PFSK-1 (cell line): ENCODE results near the gene HDGFL2.

ENCODE experiments used
- POLR2AphosphoS5 ChIP-seq: IDR thresholded peaks from 2 replicates; pipeline ENCODE4 v1.6.1; 2012; ENCODE audit warnings: low read depth, mild to moderate bottlenecking, control low read depth, low read length, moderate library complexity
- TF ChIP-seq, protein P1 (sequence below), 2 experiments: IDR thresholded peaks; 2 replicates each; pipeline versions ENCODE4 v1.6.1 to v1.8.0; 2011 to 2012; ENCODE audit warnings: low read depth in 2 of 2, low read length in 2 of 2, control low read depth in 1 of 2, inconsistent platforms in 1 of 2, mild to moderate bottlenecking in 1 of 2, moderate library complexity in 1 of 2; ENCODE audit not compliant: insufficient read depth in 1 of 2

DNA sequence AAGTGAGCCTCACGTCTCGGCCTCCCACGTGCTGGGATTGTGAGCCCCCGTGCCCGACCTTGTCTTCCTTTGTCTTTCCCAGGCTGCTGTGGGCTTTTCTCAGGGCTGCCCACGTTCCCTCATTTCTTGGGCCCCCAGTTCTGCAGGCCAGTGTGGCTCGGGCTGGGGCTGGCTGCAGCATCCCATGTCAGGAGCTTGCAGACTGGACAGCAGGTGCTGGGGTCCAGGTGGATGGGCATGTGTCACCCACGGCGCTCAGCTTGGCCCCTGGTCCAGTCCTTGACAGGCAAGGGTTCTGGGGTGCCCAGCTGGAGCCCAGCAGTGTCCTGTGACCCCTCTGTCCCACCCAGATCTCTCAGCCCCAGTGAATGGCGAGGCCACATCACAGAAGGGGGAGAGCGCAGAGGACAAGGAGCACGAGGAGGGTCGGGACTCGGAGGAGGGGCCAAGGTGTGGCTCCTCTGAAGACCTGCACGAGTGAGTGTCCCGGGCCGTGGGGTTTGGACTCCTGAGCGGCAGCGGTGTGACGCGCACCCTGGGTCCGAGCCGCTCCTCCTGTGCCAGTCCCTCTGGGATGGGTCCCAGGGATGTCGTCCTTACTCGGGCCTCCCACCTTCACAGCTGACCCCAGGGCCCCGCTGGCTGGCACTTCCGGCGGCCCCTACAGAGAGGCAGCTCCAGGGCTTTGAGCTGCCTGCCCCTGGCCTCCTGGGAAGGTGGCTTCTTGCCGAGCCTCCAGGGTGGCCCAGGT lies 28.9 kb downstream of the HDGFL2 start:
- TF ChIP-seq POLR2AphosphoS5, result no peak
- TF ChIP-seq, protein P1, sequence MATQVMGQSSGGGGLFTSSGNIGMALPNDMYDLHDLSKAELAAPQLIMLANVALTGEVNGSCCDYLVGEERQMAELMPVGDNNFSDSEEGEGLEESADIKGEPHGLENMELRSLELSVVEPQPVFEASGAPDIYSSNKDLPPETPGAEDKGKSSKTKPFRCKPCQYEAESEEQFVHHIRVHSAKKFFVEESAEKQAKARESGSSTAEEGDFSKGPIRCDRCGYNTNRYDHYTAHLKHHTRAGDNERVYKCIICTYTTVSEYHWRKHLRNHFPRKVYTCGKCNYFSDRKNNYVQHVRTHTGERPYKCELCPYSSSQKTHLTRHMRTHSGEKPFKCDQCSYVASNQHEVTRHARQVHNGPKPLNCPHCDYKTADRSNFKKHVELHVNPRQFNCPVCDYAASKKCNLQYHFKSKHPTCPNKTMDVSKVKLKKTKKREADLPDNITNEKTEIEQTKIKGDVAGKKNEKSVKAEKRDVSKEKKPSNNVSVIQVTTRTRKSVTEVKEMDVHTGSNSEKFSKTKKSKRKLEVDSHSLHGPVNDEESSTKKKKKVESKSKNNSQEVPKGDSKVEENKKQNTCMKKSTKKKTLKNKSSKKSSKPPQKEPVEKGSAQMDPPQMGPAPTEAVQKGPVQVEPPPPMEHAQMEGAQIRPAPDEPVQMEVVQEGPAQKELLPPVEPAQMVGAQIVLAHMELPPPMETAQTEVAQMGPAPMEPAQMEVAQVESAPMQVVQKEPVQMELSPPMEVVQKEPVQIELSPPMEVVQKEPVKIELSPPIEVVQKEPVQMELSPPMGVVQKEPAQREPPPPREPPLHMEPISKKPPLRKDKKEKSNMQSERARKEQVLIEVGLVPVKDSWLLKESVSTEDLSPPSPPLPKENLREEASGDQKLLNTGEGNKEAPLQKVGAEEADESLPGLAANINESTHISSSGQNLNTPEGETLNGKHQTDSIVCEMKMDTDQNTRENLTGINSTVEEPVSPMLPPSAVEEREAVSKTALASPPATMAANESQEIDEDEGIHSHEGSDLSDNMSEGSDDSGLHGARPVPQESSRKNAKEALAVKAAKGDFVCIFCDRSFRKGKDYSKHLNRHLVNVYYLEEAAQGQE (IDR thresholded peaks at IDR 0.05; ENCODE audit: insufficient read depth in 1 of 2, low read depth in 2 of 2, low read length in 2 of 2), result no peak
